Loucy (cell line): ENCODE data around the gene MRPL12.
A peak's percentile ranks its signal among the peaks of the same experiment; 100 is the strongest.

ENCODE experiments used
- H2AFZ ChIP-seq: fragments of 200-600 bp; sonication (generic); 2 replicates; pipeline ENCODE4 v1.6.0; 2016; ENCODE audit warnings: antibody characterized with exemption, mild to moderate bottlenecking, low read length, moderate library complexity
- H3F3A ChIP-seq: fragments of 200-600 bp; 2 replicates; pipeline ENCODE4 v1.6.0; 2016; ENCODE audit warnings: antibody characterized with exemption, low read depth, mild to moderate bottlenecking
- H3K27me3 ChIP-seq: fragments of 200-600 bp; sonication (generic); 2 replicates; pipeline ENCODE4 v1.6.1; 2014; ENCODE audit warnings: low read length, mild to moderate bottlenecking; ENCODE audit not compliant: insufficient read depth, poor library complexity, severe bottlenecking
- H3K36me3 ChIP-seq: fragments of 200-600 bp; sonication (generic); 2 replicates; pipeline ENCODE4 v1.6.1; 2016; ENCODE audit warnings: low read length; ENCODE audit not compliant: insufficient read depth
- H3K4me1 ChIP-seq: fragments of 200-600 bp; sonication (generic); 2 replicates; pipeline ENCODE4 v1.5.1; 2014; ENCODE audit warnings: low read length, mild to moderate bottlenecking; ENCODE audit not compliant: insufficient read depth, poor library complexity, severe bottlenecking
- H3K4me2 ChIP-seq: fragments of 200-600 bp; sonication (generic); 2 replicates; pipeline ENCODE4 v1.6.0; 2014; ENCODE audit warnings: antibody characterized with exemption, low read length, low read depth, mild to moderate bottlenecking; ENCODE audit not compliant: poor library complexity, severe bottlenecking
- H3K4me3 ChIP-seq: fragments of 200-600 bp; sonication (generic); 2 replicates; pipeline ENCODE4 v1.5.1; 2014; ENCODE audit warnings: low read length, mild to moderate bottlenecking, mixed read lengths; ENCODE audit not compliant: poor library complexity, severe bottlenecking
- H3K79me2 ChIP-seq: fragments of 200-600 bp; sonication (generic); 2 replicates; pipeline ENCODE4 v1.6.1; 2014; ENCODE audit warnings: low read length; ENCODE audit not compliant: insufficient read depth
- H3K9ac ChIP-seq: fragments of 200-600 bp; sonication (generic); 2 replicates; pipeline ENCODE4 v1.6.0; 2014; ENCODE audit warnings: mild to moderate bottlenecking, low read depth, low read length, moderate library complexity; ENCODE audit not compliant: poor library complexity, severe bottlenecking
- H3K9me2 ChIP-seq: fragments of 200-600 bp; sonication (generic); replicated peaks from 2 replicates; pipeline ENCODE4 v1.6.1; 2016; ENCODE audit warnings: low read depth, low read length, mixed read lengths
- H3K9me3 ChIP-seq: fragments of 200-600 bp; sonication (generic); 2 replicates; pipeline ENCODE4 v1.6.1; 2014; ENCODE audit warnings: mild to moderate bottlenecking, antibody characterized with exemption, low read length, low read depth; ENCODE audit not compliant: insufficient read depth
- H4K20me1 ChIP-seq: fragments of 200-600 bp; sonication (generic); 2 replicates; pipeline ENCODE4 v1.6.0; 2014; ENCODE audit warnings: antibody characterized with exemption, low read length, mild to moderate bottlenecking; ENCODE audit not compliant: insufficient read depth, poor library complexity, severe bottlenecking
- CTCF ChIP-seq: fragments of 200-600 bp; sonication (generic); conservative IDR thresholded peaks from 2 replicates; pipeline ENCODE4 v1.5.1; 2014; ENCODE audit warnings: mild to moderate bottlenecking, antibody characterized with exemption, low read length
- EZH2phosphoT487 ChIP-seq: fragments of 200-600 bp; IDR thresholded peaks from 2 replicates; pipeline ENCODE4 v1.6.1; 2018; ENCODE audit warnings: antibody characterized with exemption, mild to moderate bottlenecking, moderate library complexity, borderline replicate concordance

Gene MRPL12

DNA sequence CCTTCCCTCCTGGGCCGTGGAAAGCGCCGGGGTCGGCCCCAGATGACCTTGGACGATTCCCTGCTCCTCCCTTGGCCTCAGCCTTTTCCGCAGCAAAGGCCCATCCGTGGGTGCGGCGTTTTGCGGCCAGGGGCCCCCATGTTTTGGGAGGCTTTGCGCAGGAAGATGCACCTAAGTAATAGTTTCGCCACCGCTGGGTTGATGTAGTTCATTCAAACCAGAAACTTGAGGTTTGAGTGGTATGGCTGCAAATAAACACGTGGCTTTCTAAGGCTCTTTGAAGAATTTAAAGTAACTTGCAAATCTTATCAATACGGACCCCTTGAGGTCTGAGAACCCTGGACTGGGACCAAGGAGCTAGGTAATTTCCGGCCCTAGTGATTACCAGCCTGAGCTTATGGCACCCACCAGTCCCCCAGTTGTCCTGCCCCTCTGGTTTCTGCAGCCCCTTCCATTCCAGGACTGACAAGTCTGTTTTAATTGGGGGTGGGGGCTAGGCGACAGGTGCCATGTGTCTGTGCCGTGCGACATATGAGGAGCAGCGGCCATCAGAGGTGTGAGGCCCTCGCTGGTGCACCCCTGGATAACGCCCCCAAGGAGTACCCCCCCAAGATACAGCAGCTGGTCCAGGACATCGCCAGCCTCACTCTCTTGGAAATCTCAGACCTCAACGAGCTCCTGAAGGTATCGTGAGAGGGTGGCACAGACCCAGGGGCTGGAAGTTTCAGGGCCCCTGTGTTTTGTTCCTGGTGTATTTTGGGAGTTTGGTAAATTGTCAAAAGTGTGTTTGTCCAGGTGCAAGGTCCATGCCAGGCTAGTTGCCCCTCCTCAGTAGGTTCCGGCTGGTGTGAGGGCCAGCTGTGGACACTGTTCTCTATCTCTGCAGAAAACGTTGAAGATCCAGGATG, 834 bp downstream of the MRPL12 start:
- Histone ChIP-seq H3K4me1 (peaks cover 20% of the 10 kb centered on the region), H3K4me3 (peak overlapping the region; percentile 99), H3K27me3 (no peaks in the 10 kb centered on the region), H3K36me3 (peaks cover 26% of the 10 kb centered on the region; the same call in 1 of the 2 replicates), H3K9ac (peak overlapping the region; percentile 97), H3F3A (no peaks in the 10 kb centered on the region), H3K4me2 (peak overlapping the region; percentile 99), H3K9me2 (no peaks in the 10 kb centered on the region), H4K20me1 (peaks cover 36% of the 10 kb centered on the region), H3K9me3 (no peaks in the 10 kb centered on the region), H3K79me2 (peaks cover 75% of the 10 kb centered on the region), H2AFZ (peak overlapping the region; percentile 68; the same call in 1 of the 2 replicates)
- TF ChIP-seq EZH2phosphoT487: no peak
- TF ChIP-seq CTCF: no peak

GRCh38 chr17:81705518-81706231, 2.5 kb downstream of the MRPL12 start:
- Histone ChIP-seq H2AFZ (no peak overlapping the region), H3K9ac (no peak overlapping the region), H3K36me3 (peaks cover 25% of the 10 kb centered on the region; the same call in 1 of the 2 replicates), H3K4me3 (no peak overlapping the region), H3K79me2 (peaks cover 65% of the 10 kb centered on the region), H3K4me1 (peaks cover 20% of the 10 kb centered on the region), H3F3A (no peaks in the 10 kb centered on the region), H3K9me3 (no peaks in the 10 kb centered on the region), H3K27me3 (no peaks in the 10 kb centered on the region), H3K9me2 (no peaks in the 10 kb centered on the region), H3K4me2 (peak overlapping the region; percentile 20), H4K20me1 (peaks cover 35% of the 10 kb centered on the region)
- TF ChIP-seq EZH2phosphoT487 (no peak), CTCF (no peak)

DNA sequence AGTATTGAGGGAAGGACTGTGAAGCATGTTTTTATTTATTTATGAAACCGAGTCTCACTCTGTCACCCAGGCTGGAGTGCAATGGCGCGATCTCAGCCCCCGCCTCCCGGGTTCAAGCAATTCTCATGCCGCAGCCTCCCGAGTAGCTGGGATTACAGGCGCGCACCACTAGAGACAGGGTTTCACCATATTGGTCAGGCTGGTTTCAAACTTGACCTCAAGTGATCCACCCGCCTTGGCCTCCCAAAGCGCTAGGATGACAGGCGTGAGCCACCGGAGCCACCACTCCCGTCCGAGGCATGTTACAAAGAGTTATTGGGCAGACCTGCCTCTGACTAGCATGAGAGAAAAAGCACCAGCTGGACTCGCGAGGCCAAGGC, 3.1 kb downstream of the MRPL12 start:
- no peaks in the 10 kb centered on the region for H3K27me3 ChIP-seq
- no peak overlapping the region for H2AFZ ChIP-seq
- H3K9me2 ChIP-seq: no peaks in the 10 kb centered on the region
- H3K79me2 ChIP-seq: peaks cover 59% of the 10 kb centered on the region
- TF ChIP-seq CTCF (no peak), EZH2phosphoT487 (no peak)
- peaks cover 14% of the 10 kb centered on the region for H3K4me1 ChIP-seq
- no peak overlapping the region for H3K4me2 ChIP-seq
- H3K9me3 ChIP-seq: no peaks in the 10 kb centered on the region
- peaks cover 20% of the 10 kb centered on the region; the same call in 1 of the 2 replicates for H3K36me3 ChIP-seq
- H3F3A ChIP-seq: no peaks in the 10 kb centered on the region
- peaks cover 29% of the 10 kb centered on the region for H4K20me1 ChIP-seq
- H3K4me3 ChIP-seq: no peak overlapping the region
- H3K9ac ChIP-seq: no peak overlapping the region
